OCI-LY1 (cell line): Measurements from ENCODE around the gene ERN2.

ENCODE experiments used
- H2AFZ ChIP-seq: fragments of 200-600 bp; sonication (generic), shearing (Covaris generic); 2 replicates; pipeline ENCODE4 v1.6.0; 2014; ENCODE audit warnings: antibody characterized with exemption, mild to moderate bottlenecking, low read length
- H3F3A ChIP-seq: fragments of 200-600 bp; sonication (generic), shearing (Covaris generic); 2 replicates; pipeline ENCODE4 v1.6.0; 2014; ENCODE audit warnings: mild to moderate bottlenecking, antibody characterized with exemption, low read length, moderate library complexity; ENCODE audit not compliant: insufficient read depth
- H3K27ac ChIP-seq: fragments of 200-600 bp; sonication (generic); 2 replicates; pipeline ENCODE4 v1.5.1; 2014; ENCODE audit warnings: low read length, mixed run types, mild to moderate bottlenecking, low read depth; ENCODE audit not compliant: poor library complexity, severe bottlenecking
- H3K27me3 ChIP-seq: fragments of 200-600 bp; sonication (generic); 2 replicates; pipeline ENCODE4 v1.6.0; 2014; ENCODE audit warnings: antibody characterized with exemption, mild to moderate bottlenecking, low read length, moderate library complexity; ENCODE audit not compliant: insufficient read depth
- H3K36me3 ChIP-seq: fragments of 200-600 bp; sonication (generic); 2 replicates; pipeline ENCODE4 v1.6.1; 2014; ENCODE audit warnings: mild to moderate bottlenecking, antibody characterized with exemption, low read length, moderate library complexity, mixed read lengths; ENCODE audit not compliant: insufficient read depth
- H3K4me1 ChIP-seq: fragments of 200-600 bp; sonication (generic); 2 replicates; pipeline ENCODE4 v1.5.1; 2014; ENCODE audit warnings: mild to moderate bottlenecking, low read length, moderate library complexity; ENCODE audit not compliant: insufficient read depth, severe bottlenecking
- H3K4me2 ChIP-seq: fragments of 200-600 bp; sonication (generic), shearing (Covaris generic); 2 replicates; pipeline ENCODE4 v1.6.1; 2014; ENCODE audit warnings: low read length
- H3K4me3 ChIP-seq: fragments of 200-600 bp; sonication (generic); 2 replicates; pipeline ENCODE4 v1.5.1; 2014; ENCODE audit warnings: low read length, low read depth, mild to moderate bottlenecking, mixed read lengths; ENCODE audit not compliant: poor library complexity, severe bottlenecking
- H3K79me2 ChIP-seq: fragments of 200-600 bp; shearing (Covaris generic); 2 replicates; pipeline ENCODE4 v1.6.1; 2016; ENCODE audit warnings: mixed run types, low read length, mixed read lengths; ENCODE audit not compliant: insufficient read depth
- H3K9ac ChIP-seq: fragments of 200-600 bp; sonication (generic), shearing (Covaris generic); 2 replicates; pipeline ENCODE4 v1.6.1; 2014; ENCODE audit warnings: mild to moderate bottlenecking, low read length, mixed read lengths
- H3K9me2 ChIP-seq: fragments of 200-600 bp; sonication (generic), shearing (Covaris generic); 2 replicates; pipeline ENCODE4 v1.6.1; 2014; ENCODE audit warnings: low read depth, mild to moderate bottlenecking, low read length, mixed read lengths
- H3K9me3 ChIP-seq: fragments of 200-600 bp; shearing (Covaris generic); 2 replicates; pipeline ENCODE4 v1.6.1; 2014; ENCODE audit warnings: low read length, mixed read lengths
- H4K20me1 ChIP-seq: fragments of 200-600 bp; sonication (generic), shearing (Covaris generic); 2 replicates; pipeline ENCODE4 v1.6.0; 2016; ENCODE audit warnings: mild to moderate bottlenecking, low read length; ENCODE audit not compliant: insufficient read depth
- CTCF ChIP-seq: fragments of 200-600 bp; sonication (generic), shearing (Covaris generic); IDR thresholded peaks from 2 replicates; pipeline ENCODE4 v1.5.1; 2017; ENCODE audit warnings: mild to moderate bottlenecking, antibody characterized with exemption, low read length, moderate library complexity, mixed read lengths
- EZH2 ChIP-seq: fragments of 200-600 bp; sonication (generic), shearing (Covaris generic); IDR thresholded peaks from 2 replicates; pipeline ENCODE4 v1.8.0; 2017; ENCODE audit warnings: borderline replicate concordance, mixed run types, mild to moderate bottlenecking, antibody characterized with exemption, low read length, moderate library complexity, mixed read lengths

The ERN2 gene

GRCh38 chr16:23670137-23670776 is 42.8 kb downstream of the ERN2 start:
- Histone ChIP-seq H3K4me1 (no peaks in the 10 kb centered on the region), H3K9me3 (no peaks in the 10 kb centered on the region), H3K27ac (no peak overlapping the region), H3K27me3 (no peaks in the 10 kb centered on the region), H3F3A (no peaks in the 10 kb centered on the region), H3K4me2 (no peak overlapping the region), H3K9me2 (no peaks in the 10 kb centered on the region), H4K20me1 (no peaks in the 10 kb centered on the region), H3K36me3 (peaks cover 55% of the 10 kb centered on the region), H3K79me2 (no peaks in the 10 kb centered on the region), H3K9ac (no peak overlapping the region), H2AFZ (no peak overlapping the region), H3K4me3 (no peak overlapping the region)
- no peak for TF ChIP-seq CTCF
- TF ChIP-seq EZH2 = no peak

- no peak overlapping the region for H3K4me3 ChIP-seq
- H3K9ac ChIP-seq = no peak overlapping the region
- H3K27me3 ChIP-seq = no peaks in the 10 kb centered on the region
- H4K20me1 ChIP-seq = no peaks in the 10 kb centered on the region
- no peaks in the 10 kb centered on the region for H3K9me3 ChIP-seq
- no peak overlapping the region for H3K27ac ChIP-seq
- H3F3A ChIP-seq = no peaks in the 10 kb centered on the region
- H3K9me2 ChIP-seq = no peaks in the 10 kb centered on the region
- no peak overlapping the region for H2AFZ ChIP-seq
- H3K79me2 ChIP-seq = no peaks in the 10 kb centered on the region
- no peaks in the 10 kb centered on the region for H3K4me1 ChIP-seq
- H3K36me3 ChIP-seq = peaks cover 69% of the 10 kb centered on the region
- TF ChIP-seq CTCF = no peak
- TF ChIP-seq EZH2 = no peak
- no peak overlapping the region for H3K4me2 ChIP-seq
Observed at GRCh38 chr16:23668873-23669272, 44.1 kb downstream of the ERN2 start.

- Histone ChIP-seq H3K4me1 (no peaks in the 10 kb centered on the region), H3K79me2 (no peaks in the 10 kb centered on the region), H3K27me3 (no peaks in the 10 kb centered on the region), H3K9me3 (no peaks in the 10 kb centered on the region), H3K27ac (no peak overlapping the region), H3K4me2 (no peak overlapping the region), H3F3A (no peaks in the 10 kb centered on the region), H2AFZ (no peak overlapping the region), H3K36me3 (peaks cover 73% of the 10 kb centered on the region), H4K20me1 (no peaks in the 10 kb centered on the region), H3K9ac (no peak overlapping the region), H3K4me3 (no peak overlapping the region), H3K9me2 (no peaks in the 10 kb centered on the region)
- no peak for TF ChIP-seq CTCF
- TF ChIP-seq EZH2 = no peak
Observed at GRCh38 chr16:23668225-23668624, 44.8 kb downstream of the ERN2 start.
